Stomach (tissue), 9 donors: ENCODE data around the gene MATN4. TPM values are rescaled to one million over a fixed set of nuclear protein-coding genes. Genes with fewer than 3 reads are reported as not detected.
A peak's percentile ranks its signal among the peaks of the same experiment; 100 is the strongest.

Experiments
- DNase-seq, 2 donors: peaks; one replicate each; pipeline versions ENCODE4 v3.0.0 to v3.0.0-alpha.2; 2013 to 2019
- H3K27ac ChIP-seq, 5 donors: fragments of 200-600 bp in 4 of 5; sonication (generic) in 4 of 5; one replicate each; pipeline ENCODE4 v1.5.1; 2013 to 2019; ENCODE audit warnings: mild to moderate bottlenecking in 1 of 5, moderate library complexity in 1 of 5
- H3K27me3 ChIP-seq, 3 donors: fragments of 200-600 bp; sonication (generic); one replicate each; pipeline ENCODE4 v1.5.1; 2017 to 2019; ENCODE audit warnings: mixed run types in 1 of 3
- H3K36me3 ChIP-seq, 4 donors: fragments of 200-600 bp; sonication (generic); 1 replicate in 3 of 4; 2 replicates in 1 of 4; pipeline ENCODE4 v1.5.1; 2016 to 2019
- H3K4me1 ChIP-seq, 4 donors: fragments of 200-600 bp; sonication (generic); one replicate each; pipeline ENCODE4 v1.5.1; 2016 to 2019
- H3K4me3 ChIP-seq, 4 donors: fragments of 200-600 bp; sonication (generic) in 3 of 4; one replicate each; pipeline ENCODE4 v1.5.1; 2016 to 2019; ENCODE audit warnings: mild to moderate bottlenecking in 1 of 4
- H3K9me3 ChIP-seq, 4 donors: fragments of 200-600 bp; sonication (generic); one replicate each; pipeline ENCODE4 v1.5.1; 2016 to 2019
- EP300 ChIP-seq: sonication (generic); formaldehyde crosslinking; IDR thresholded peaks from one replicate; pipeline ENCODE4 v1.6.1; 2017; ENCODE audit warnings: antibody characterized with exemption
- POLR2A ChIP-seq, 4 donors: fragments of 450-650 bp; IDR thresholded peaks; one replicate each; pipeline ENCODE4 v1.6.1; 2016; ENCODE audit warnings: antibody characterized with exemption in 4 of 4, control low read depth in 2 of 4, mild to moderate bottlenecking in 1 of 4, moderate library complexity in 1 of 4
- POLR2AphosphoS5 ChIP-seq, 3 donors: sonication (generic); formaldehyde crosslinking; IDR thresholded peaks; one replicate each; pipeline ENCODE4 v1.6.1; 2016; ENCODE audit warnings: antibody characterized with exemption in 3 of 3
- WGBS, 5 donors: extraction: QIAGEN DNeasy Blood & Tissue Kit in 3 of 5; methylation state at CpG; one replicate each; pipeline versions ENCODE4 v1.1.5 to v1.1.7; 2013 to 2018; 5-methylcytosine and 5-hydroxymethylcytosine counted together
- intact Hi-C: fragments of 100-400 bp; cut with DNase I; formaldehyde crosslinking; loops from one replicate; pipeline ENCODE4 v1.15.1; 2023; ENCODE audit warnings: low total_unique reads
- polyA plus RNA-seq, 3 donors: library from polyadenylated mRNA; stranded (reverse); fragments of 200-250 nt; gene quantifications; one replicate each; pipeline ENCODE4 v1.2.3, GENCODE V29; 2013
- total RNA-seq, 5 donors: library from RNA; depleted of rRNA; stranded (reverse); fragments of >200 nt; gene quantifications; one replicate each; pipeline versions ENCODE4 v1.1.0 to v1.2.3, GENCODE V29; 2014 to 2016
- TF ChIP-seq, protein P1 (sequence below), 7 experiments: fragments of 450-650 bp in 4 of 7; fragments of 200-600 bp in 3 of 7; sonication (generic) in 3 of 7; IDR thresholded peaks; one replicate each; pipeline ENCODE4 v1.5.1; 2016 to 2019; ENCODE audit warnings: antibody characterized with exemption in 7 of 7, control low read depth in 2 of 7, mild to moderate bottlenecking in 1 of 7
- donor health status: healthy with polysubstance abuse.
- donor health status: Bipolar disorder and iron deficiency.
- donor health status: healthy.

The MATN4 gene
- total and polyA plus RNA-seq, 8 donors = 0.25 to 0.37 (median 0.30) TPM; not detected in 5

DNA sequence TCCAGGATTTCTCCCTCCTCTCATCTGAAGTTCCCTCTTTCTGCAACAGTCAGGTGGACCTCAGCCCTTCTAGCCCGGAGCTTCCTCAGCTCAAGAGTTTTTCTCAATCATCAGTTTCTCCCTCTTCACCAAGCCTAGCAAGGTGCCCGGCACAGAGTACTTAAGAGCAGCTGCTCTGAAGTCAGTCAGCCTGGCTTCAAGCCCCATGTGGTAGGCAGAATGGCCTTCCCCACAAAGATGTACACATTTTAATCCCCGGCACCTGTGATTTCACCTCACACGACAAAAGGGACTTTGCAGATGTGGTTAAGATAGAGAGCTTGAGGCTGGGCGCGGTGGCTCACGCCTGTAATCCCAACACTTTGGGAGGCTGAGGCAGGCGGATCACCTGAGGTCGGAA is 16.6 kb downstream of the MATN4 start:
- no peaks in the 10 kb centered on the region for H3K9me3 ChIP-seq
- no peak overlapping the region for H3K27ac ChIP-seq
- H3K4me1 ChIP-seq = peaks cover 4 to 24% (median 16%) of the 10 kb centered on the region in 4 donors
- DNase-seq = no peak
- no peaks in the 10 kb centered on the region for H3K36me3 ChIP-seq
- no peak overlapping the region for H3K4me3 ChIP-seq
- intact Hi-C loops = loop anchor here (10.0 kb wide), 1 partner anchor 277 kb away; no protein-coding TSS in a partner anchor
- 74 to 82% (median 75%) methylated on average over 9 of the region's 9 CpGs for WGBS, 5 donors
- peaks cover 0 to 48% (median 10%) of the 10 kb centered on the region in 3 donors for H3K27me3 ChIP-seq
- TF ChIP-seq POLR2AphosphoS5 (IDR thresholded peaks at IDR 0.05) (no peak), POLR2A (IDR thresholded peaks at IDR 0.05) (no peak), EP300 (no peak)
- TF ChIP-seq, protein P1, sequence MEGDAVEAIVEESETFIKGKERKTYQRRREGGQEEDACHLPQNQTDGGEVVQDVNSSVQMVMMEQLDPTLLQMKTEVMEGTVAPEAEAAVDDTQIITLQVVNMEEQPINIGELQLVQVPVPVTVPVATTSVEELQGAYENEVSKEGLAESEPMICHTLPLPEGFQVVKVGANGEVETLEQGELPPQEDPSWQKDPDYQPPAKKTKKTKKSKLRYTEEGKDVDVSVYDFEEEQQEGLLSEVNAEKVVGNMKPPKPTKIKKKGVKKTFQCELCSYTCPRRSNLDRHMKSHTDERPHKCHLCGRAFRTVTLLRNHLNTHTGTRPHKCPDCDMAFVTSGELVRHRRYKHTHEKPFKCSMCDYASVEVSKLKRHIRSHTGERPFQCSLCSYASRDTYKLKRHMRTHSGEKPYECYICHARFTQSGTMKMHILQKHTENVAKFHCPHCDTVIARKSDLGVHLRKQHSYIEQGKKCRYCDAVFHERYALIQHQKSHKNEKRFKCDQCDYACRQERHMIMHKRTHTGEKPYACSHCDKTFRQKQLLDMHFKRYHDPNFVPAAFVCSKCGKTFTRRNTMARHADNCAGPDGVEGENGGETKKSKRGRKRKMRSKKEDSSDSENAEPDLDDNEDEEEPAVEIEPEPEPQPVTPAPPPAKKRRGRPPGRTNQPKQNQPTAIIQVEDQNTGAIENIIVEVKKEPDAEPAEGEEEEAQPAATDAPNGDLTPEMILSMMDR (IDR thresholded peaks at IDR 0.05) = no peak

DNA sequence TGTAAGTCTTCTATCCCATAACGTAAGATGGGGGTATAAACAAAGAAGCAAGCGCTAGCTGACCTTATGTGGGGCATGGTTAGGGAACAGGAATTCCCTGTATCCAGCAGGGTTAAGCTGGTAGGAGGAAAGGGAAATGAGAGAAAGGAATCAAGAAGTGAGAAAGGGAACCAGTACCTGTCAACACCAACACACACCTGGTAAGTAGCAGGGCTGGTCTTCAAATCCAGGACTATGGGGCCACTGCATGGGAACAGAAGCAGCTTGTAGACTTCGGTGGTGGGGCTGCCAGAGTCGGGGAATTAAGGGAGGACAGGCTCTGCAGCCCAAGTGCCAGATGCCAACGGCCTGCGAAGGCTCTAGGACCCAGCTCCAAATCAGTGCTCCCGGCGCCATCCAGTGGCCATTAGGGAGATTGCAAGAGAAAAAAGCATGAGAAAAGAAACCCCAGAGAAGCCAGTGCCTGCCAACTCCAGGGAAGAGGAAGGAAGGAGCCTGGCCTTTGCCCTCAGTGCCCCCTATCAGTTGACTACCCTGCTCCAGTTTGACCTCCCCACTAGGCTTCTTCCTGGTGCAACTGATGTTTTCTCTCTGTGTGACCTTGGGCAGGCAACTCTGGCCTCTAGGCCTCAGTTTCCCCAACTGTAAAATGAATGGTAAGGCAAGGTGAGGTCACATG is 17.3 kb downstream of the MATN4 start:
- 15 to 20% (median 17%) methylated on average over 8 of the region's 8 CpGs for WGBS, 5 donors
- Histone ChIP-seq H3K27me3 (peaks cover 0 to 45% (median 10%) of the 10 kb centered on the region in 3 donors), H3K4me1 (peaks cover 4 to 24% (median 16%) of the 10 kb centered on the region in 4 donors), H3K4me3 (no peak overlapping the region), H3K27ac (no peak overlapping the region), H3K9me3 (no peaks in the 10 kb centered on the region), H3K36me3 (no peaks in the 10 kb centered on the region)
- intact Hi-C loops = loop anchor here (10.0 kb wide), 1 partner anchor 276 kb away; no protein-coding TSS in a partner anchor
- TF ChIP-seq POLR2A (IDR thresholded peaks at IDR 0.05) (no peak), EP300 (no peak)
- TF ChIP-seq, protein P1 (IDR thresholded peaks at IDR 0.05) = peak in 5 of 7 experiments; percentile 74 to 85 (median 78)
- DNase-seq = peak; percentile 88 to 89

DNA sequence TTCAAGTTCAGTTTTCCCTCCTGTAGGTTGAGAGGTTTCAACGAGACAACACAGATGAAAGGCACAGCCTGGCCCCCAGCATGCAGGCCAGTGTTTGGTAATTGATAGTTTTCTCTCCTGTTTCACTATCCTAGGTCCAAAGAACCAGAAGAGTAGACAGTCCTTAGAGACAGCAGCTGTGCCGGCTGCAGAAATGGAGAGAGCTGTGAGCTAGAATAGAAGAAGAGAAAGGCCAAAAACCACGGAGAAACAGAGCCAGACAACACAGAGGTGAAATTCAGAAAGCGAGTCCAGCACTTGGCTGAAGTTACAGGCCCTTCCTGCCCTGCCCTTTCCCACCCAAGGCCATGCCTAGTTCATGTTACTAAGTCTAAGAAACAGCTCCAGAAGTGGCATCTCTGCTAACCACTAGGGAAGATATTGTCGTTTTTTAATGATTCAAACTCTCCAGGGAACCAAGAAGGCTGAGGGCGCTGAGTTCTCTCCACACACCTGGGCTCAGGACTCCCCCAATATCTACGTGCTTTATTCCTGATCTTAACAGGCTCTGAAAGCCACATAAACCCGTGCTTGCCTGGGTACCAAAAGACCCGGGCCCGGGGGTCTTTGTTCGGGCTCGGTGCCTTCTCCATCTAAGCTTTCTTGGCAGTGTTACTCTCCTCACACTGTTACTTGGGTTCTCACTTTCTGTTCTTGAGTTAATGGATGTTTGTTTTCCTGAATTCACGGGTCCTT is 18.0 kb downstream of the MATN4 start:
- DNase-seq = no peak
- Histone ChIP-seq H3K9me3 (no peaks in the 10 kb centered on the region), H3K4me3 (no peak overlapping the region), H3K4me1 (peaks cover 4 to 24% (median 16%) of the 10 kb centered on the region in 4 donors), H3K27ac (no peak overlapping the region), H3K36me3 (no peaks in the 10 kb centered on the region), H3K27me3 (peaks cover 0 to 38% (median 10%) of the 10 kb centered on the region in 3 donors)
- no peak for TF ChIP-seq POLR2AphosphoS5 (IDR thresholded peaks at IDR 0.05)
- intact Hi-C loops = loop anchor here (10.0 kb wide), 2 partner anchors 155 to 275 kb away; no protein-coding TSS in a partner anchor
- WGBS, 5 donors = 69 to 77% (median 77%) methylated on average over 13 of the region's 13 CpGs

- Histone ChIP-seq H3K9me3 (no peaks in the 10 kb centered on the region), H3K27me3 (peaks cover 0 to 28% (median 10%) of the 10 kb centered on the region in 3 donors), H3K27ac (no peak overlapping the region), H3K4me3 (no peak overlapping the region), H3K36me3 (no peaks in the 10 kb centered on the region), H3K4me1 (peaks cover under 1 to 21% (median 12%) of the 10 kb centered on the region in 4 donors)
- intact Hi-C loops = loop anchor here (10.0 kb wide), 1 partner anchor 154 kb away; no protein-coding TSS in a partner anchor
- 84 to 94% (median 90%) methylated on average over 5 of the region's 5 CpGs for WGBS, 5 donors
- TF ChIP-seq, protein P1 (IDR thresholded peaks at IDR 0.05) = no peak
- TF ChIP-seq POLR2AphosphoS5 (IDR thresholded peaks at IDR 0.05) (no peak), EP300 (no peak), POLR2A (IDR thresholded peaks at IDR 0.05) (no peak)
- no peak for DNase-seq
Observed at GRCh38 chr20:45288860-45289259, 19.2 kb downstream of the MATN4 start.
